Naive thymus-derived CD4-positive, alpha-beta T cell (primary cell): ENCODE results near the gene ACP6. TPM values are rescaled to one million over a fixed set of nuclear protein-coding genes. Genes with fewer than 3 reads are reported as not detected.

Experiments
- ATAC-seq: fragments of 150-1000 bp; cut with Tn5 transposase; 2 replicates; pipeline ENCODE4 v1.10.0; 2021; ENCODE audit warnings: mild to moderate bottlenecking, moderate library complexity
- CTCF ChIA-PET: fragments of 350-600 bp; sonication (Branson Sonifier 250); formaldehyde crosslinking; loops from one replicate; lab custom pipeline; 2021; ENCODE audit warnings: antibody characterized with exemption; lab: Charles Lee
- POLR2A ChIA-PET: fragments of 350-600 bp; sonication (Branson Sonifier 250); formaldehyde crosslinking; loops from one replicate; lab custom pipeline; 2021; ENCODE audit warnings: antibody characterized with exemption, inconsistent platforms; lab: Charles Lee
- DNase-seq, 9 donors: peaks; one replicate each; pipeline versions ENCODE4 v3.0.0 to v3.0.0-alpha.2; 2020 to 2022; ENCODE audit warnings: mixed read lengths in 1 of 9
- H3K27ac ChIP-seq: one replicate; pipeline ENCODE4 v1.7.0; 2013; ENCODE audit warnings: mild to moderate bottlenecking, low read depth, low read length, moderate library complexity
- H3K27me3 ChIP-seq, 2 donors: one replicate each; pipeline ENCODE4 v1.7.0; 2013; ENCODE audit warnings: low read length in 2 of 2, mild to moderate bottlenecking in 2 of 2, moderate library complexity in 2 of 2; ENCODE audit not compliant: control insufficient read depth in 2 of 2, insufficient read depth in 2 of 2
- H3K36me3 ChIP-seq, 3 experiments: 1 replicate in 2 of 3; 2 replicates in 1 of 3; pipeline ENCODE4 v1.7.0; 2013; ENCODE audit warnings: low read length in 3 of 3, mild to moderate bottlenecking in 3 of 3, moderate library complexity in 1 of 3; ENCODE audit not compliant: insufficient read depth in 3 of 3, control insufficient read depth in 2 of 3
- H3K4me1 ChIP-seq, 2 donors: one replicate each; pipeline ENCODE4 v1.7.0; 2013; ENCODE audit warnings: low read length in 2 of 2, mild to moderate bottlenecking in 2 of 2, moderate library complexity in 1 of 2; ENCODE audit not compliant: control insufficient read depth in 2 of 2, insufficient read depth in 2 of 2
- H3K4me3 ChIP-seq: 2 replicates; pipeline ENCODE4 v1.7.0; 2013; ENCODE audit warnings: mild to moderate bottlenecking, low read length
- H3K9me3 ChIP-seq, 3 experiments: 1 replicate in 2 of 3; 2 replicates in 1 of 3; pipeline ENCODE4 v1.7.0; 2013; ENCODE audit warnings: low read length in 3 of 3; ENCODE audit not compliant: control insufficient read depth in 2 of 3
- H3K27ac Mint-ChIP-seq, 9 donors: one replicate each; pipeline ENCODE4 v1.8.0; 2020 to 2022; ENCODE audit warnings: mixed read lengths in 9 of 9, mild to moderate bottlenecking in 8 of 9, moderate library complexity in 5 of 9, inconsistent platforms in 2 of 9
- H3K27me3 Mint-ChIP-seq, 5 donors: one replicate each; pipeline ENCODE4 v1.8.0; 2021 to 2022; ENCODE audit warnings: mixed read lengths in 5 of 5, mild to moderate bottlenecking in 1 of 5
- H3K36me3 Mint-ChIP-seq, 5 donors: one replicate each; pipeline ENCODE4 v1.8.0; 2020 to 2022; ENCODE audit warnings: mixed read lengths in 5 of 5, mild to moderate bottlenecking in 3 of 5, inconsistent platforms in 1 of 5
- H3K4me1 Mint-ChIP-seq, 7 donors: one replicate each; pipeline ENCODE4 v1.8.0; 2020 to 2022; ENCODE audit warnings: mixed read lengths in 7 of 7, mild to moderate bottlenecking in 3 of 7, inconsistent platforms in 1 of 7
- H3K4me3 Mint-ChIP-seq, 10 donors: one replicate each; pipeline ENCODE4 v1.8.0; 2020 to 2022; ENCODE audit warnings: mild to moderate bottlenecking in 10 of 10, mixed read lengths in 10 of 10, moderate library complexity in 6 of 10, inconsistent platforms in 2 of 10
- H3K9me3 Mint-ChIP-seq, 11 donors: one replicate each; pipeline ENCODE4 v1.8.0; 2020 to 2022; ENCODE audit warnings: mixed read lengths in 11 of 11, mild to moderate bottlenecking in 4 of 11, inconsistent platforms in 1 of 11, moderate library complexity in 1 of 11
- intact Hi-C, 2 donors: fragments of 100-400 bp; cut with micrococcal nuclease; formaldehyde crosslinking; loops; one replicate each; pipeline ENCODE4 v1.15.1; 2023
- polyA plus RNA-seq, 2 donors: library from polyadenylated mRNA; unstranded; fragments of 300-500 nt; fragmentation: Illumina TruSeq; gene quantifications; one replicate each; pipeline ENCODE4 v1.2.3, GENCODE V29; 2021
- total RNA-seq, 6 experiments: library from RNA in 5 of 6; stranded (reverse) in 5 of 6; gene quantifications; 1 replicate in 5 of 6; 2 replicates in 1 of 6; pipeline ENCODE4 v1.2.3 and lab custom pipeline; 2021 to 2026

Gene ACP6
- 10 to 100 TPM; 10.3 to 22.4 (median 16.6) TPM for total RNA-seq
- 10 to 100 TPM in 1 of 2 donors, 1 to 10 TPM in 1; 7.5 to 16.4 TPM for polyA plus RNA-seq
- 9.8 reads per million, percentile 35 among the genes with 10 or more reads in this experiment for total RNA-seq (lab: John Stamatoyannopoulos, UW)

DNA sequence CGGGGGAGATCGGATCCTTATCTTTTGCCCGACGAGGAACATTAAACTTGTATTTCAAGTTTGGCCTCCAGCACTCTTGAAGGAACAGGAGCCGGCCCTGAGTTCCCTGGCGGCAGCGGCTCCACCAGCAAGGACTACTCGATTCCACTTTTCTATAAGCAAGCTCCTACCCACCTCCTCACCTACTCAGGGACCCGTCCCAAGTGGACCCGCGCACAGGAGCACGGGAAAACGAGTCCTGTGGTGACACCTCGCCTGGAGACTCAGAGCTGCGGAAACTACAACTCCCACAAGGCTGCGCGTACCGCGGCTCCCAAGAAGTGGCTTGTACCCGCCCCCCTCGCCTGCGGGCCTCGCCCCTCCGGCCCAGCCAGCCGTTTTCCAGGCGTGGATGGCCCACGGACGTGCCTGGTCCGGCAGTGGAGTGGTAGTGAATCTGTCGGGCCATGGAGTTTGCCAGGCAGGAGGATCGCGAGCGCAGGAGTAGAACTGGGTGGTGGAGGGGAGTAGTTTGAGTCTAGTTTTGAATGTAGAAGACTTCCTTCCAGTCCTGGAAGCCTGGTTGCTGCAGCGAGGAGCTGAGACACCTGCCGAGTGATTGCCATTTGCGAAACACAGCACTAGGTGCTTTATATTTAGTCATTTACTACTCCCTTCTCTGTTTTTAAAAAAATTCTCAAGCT, at the start of gene ACP6:
Gene ACP6 (minus strand): TSS at position 206 of the 683 bp plus-strand sequence. CDS start 476 bp downstream, outside the sequence.
- Histone ChIP-seq H3K4me3 (peak within 1 kb of the TSS; percentile 78), H3K27ac (peak within 1 kb of the TSS; percentile 69), H3K36me3 (peaks cover 0 to 11% (median 0%) of the 10 kb centered on the region in 3 experiments), H3K27me3 (no peaks in the 10 kb centered on the region), H3K4me1 (peaks cover 0 to 7% of the 10 kb centered on the region in 2 donors), H3K9me3 (no peaks in the 10 kb centered on the region)
- Mint-ChIP-seq H3K9me3 (peaks cover 0 to 1% (median 0%) of the 10 kb centered on the region in 11 donors), H3K4me1 (peaks cover 15 to 38% (median 29%) of the 10 kb centered on the region in 7 donors), H3K36me3 (peaks cover 0 to 5% (median 2%) of the 10 kb centered on the region in 5 donors), H3K27ac (peak within 1 kb of the TSS; percentile 83 to 94 (median 89)), H3K27me3 (peaks cover 0 to 27% (median 11%) of the 10 kb centered on the region in 5 donors), H3K4me3 (peak within 1 kb of the TSS; percentile 93 to 98 (median 97))
- POLR2A ChIA-PET, result interaction anchor here (0.6 to 1.2 kb wide), 5 partner anchors 9 to 129 kb away, joined by 3 to 4 read pairs (median 3); partner anchors contain the start of gene BCL9
- intact Hi-C loops, result loop anchor here (1.0 to 2.0 kb wide), 9 partner anchors 22 to 498 kb away; partner anchors contain the start of genes BCL9 (in 1 of the 2) and PRKAB2 (in 1 of the 2)
- peak; percentile 61 to 86 (median 82) for DNase-seq
- peak; percentile 98 for ATAC-seq
- CTCF ChIA-PET, result interaction anchor here (1.0 kb wide), 1 partner anchor 29 kb away, joined by 4 read pairs; no protein-coding TSS in a partner anchor

GRCh38 chr1:147719711-147720225, 49.4 kb upstream of the ACP6 start:
- peaks cover 0 to 8% (median 0%) of the 10 kb centered on the region in 3 experiments for H3K9me3 ChIP-seq
- no peak for DNase-seq
- POLR2A ChIA-PET, result no interaction called here
- Mint-ChIP-seq H3K36me3 (peaks cover 0 to 4% (median 0%) of the 10 kb centered on the region in 5 donors), H3K9me3 (peaks cover 0 to 11% (median 3%) of the 10 kb centered on the region in 11 donors), H3K27me3 (peaks cover 15 to 32% (median 23%) of the 10 kb centered on the region in 5 donors), H3K4me3 (no peak overlapping the region), H3K27ac (no peak overlapping the region), H3K4me1 (peaks cover 2 to 10% (median 5%) of the 10 kb centered on the region in 7 donors)
- no peak overlapping the region for H3K27ac ChIP-seq
- no peaks in the 10 kb centered on the region for H3K27me3 ChIP-seq
- ATAC-seq, result no peak
- H3K4me3 ChIP-seq, result no peak overlapping the region
- H3K4me1 ChIP-seq, result peaks cover 0 to 5% of the 10 kb centered on the region in 2 donors
- intact Hi-C loops, result no loop called here
- CTCF ChIA-PET, result no interaction called here
- no peaks in the 10 kb centered on the region for H3K36me3 ChIP-seq

- CTCF ChIA-PET, result no interaction called here
- Mint-ChIP-seq H3K27ac (no peak overlapping the region), H3K4me1 (peaks cover 2 to 10% (median 5%) of the 10 kb centered on the region in 7 donors), H3K36me3 (peaks cover 0 to 4% (median 0%) of the 10 kb centered on the region in 5 donors), H3K27me3 (peaks cover 21 to 32% (median 28%) of the 10 kb centered on the region in 5 donors), H3K9me3 (peaks cover 0 to 11% (median 3%) of the 10 kb centered on the region in 11 donors), H3K4me3 (no peak overlapping the region)
- Histone ChIP-seq H3K9me3 (peaks cover 0 to 8% (median 0%) of the 10 kb centered on the region in 3 experiments), H3K4me1 (peaks cover 0 to 5% of the 10 kb centered on the region in 2 donors), H3K27me3 (no peaks in the 10 kb centered on the region), H3K4me3 (no peak overlapping the region), H3K36me3 (no peaks in the 10 kb centered on the region), H3K27ac (no peak overlapping the region)
- intact Hi-C loops, result no loop called here
- POLR2A ChIA-PET, result no interaction called here
- no peak for DNase-seq
- ATAC-seq, result no peak
These were observed 48.8 kb upstream of the ACP6 start for GRCh38 chr1:147719029-147719698.

DNA sequence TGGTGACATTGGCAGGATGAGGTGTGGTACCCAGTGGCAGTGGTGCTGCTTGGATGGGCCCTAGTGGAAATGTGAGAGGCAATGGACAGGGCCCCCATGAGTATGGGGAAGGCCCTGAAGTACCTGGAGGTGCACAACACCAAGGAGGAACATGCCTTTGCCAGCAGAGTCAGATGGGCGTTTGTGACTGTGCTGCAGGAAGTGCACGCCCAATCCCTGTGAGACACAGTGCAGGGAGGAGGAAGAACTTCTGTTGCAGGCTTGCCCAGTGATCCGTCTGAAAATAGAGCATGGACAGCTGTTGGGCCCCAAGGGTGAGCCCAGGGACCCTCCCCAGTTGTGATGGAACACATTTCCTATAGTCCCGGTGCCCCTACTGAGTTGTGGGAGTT, 47.4 kb upstream of the ACP6 start:
- Histone ChIP-seq H3K4me1 (peaks cover 0 to 5% of the 10 kb centered on the region in 2 donors), H3K27ac (no peak overlapping the region), H3K27me3 (no peaks in the 10 kb centered on the region), H3K4me3 (no peak overlapping the region), H3K9me3 (peaks cover 0 to 8% (median 0%) of the 10 kb centered on the region in 3 experiments), H3K36me3 (no peaks in the 10 kb centered on the region)
- ATAC-seq, result peak; percentile 65
- CTCF ChIA-PET, result no interaction called here
- DNase-seq, result no peak
- intact Hi-C loops, result no loop called here
- H3K4me3 Mint-ChIP-seq, result peak overlapping the region in 1 of 10 donors; percentile 35
- H3K36me3 Mint-ChIP-seq, result peaks cover 0 to 4% (median 0%) of the 10 kb centered on the region in 5 donors
- H3K9me3 Mint-ChIP-seq, result peaks cover 0 to 11% (median 3%) of the 10 kb centered on the region in 11 donors
- peaks cover 2 to 10% (median 5%) of the 10 kb centered on the region in 7 donors for H3K4me1 Mint-ChIP-seq
- H3K27me3 Mint-ChIP-seq, result peaks cover 12 to 34% (median 26%) of the 10 kb centered on the region in 5 donors
- H3K27ac Mint-ChIP-seq, result peak overlapping the region in 1 of 9 donors; percentile 81
- POLR2A ChIA-PET, result no interaction called here

- Histone ChIP-seq H3K36me3 (no peaks in the 10 kb centered on the region), H3K4me3 (no peak overlapping the region), H3K27ac (no peak overlapping the region), H3K27me3 (no peaks in the 10 kb centered on the region), H3K9me3 (peaks cover 0 to 8% (median 0%) of the 10 kb centered on the region in 3 experiments), H3K4me1 (peaks cover 0 to 5% of the 10 kb centered on the region in 2 donors)
- ChIA-PET CTCF (no interaction called here), POLR2A (no interaction called here)
- intact Hi-C loops, result no loop called here
- Mint-ChIP-seq H3K9me3 (peaks cover 0 to 11% (median 3%) of the 10 kb centered on the region in 11 donors), H3K4me1 (peaks cover 2 to 10% (median 5%) of the 10 kb centered on the region in 7 donors), H3K36me3 (peaks cover 0 to 4% (median 0%) of the 10 kb centered on the region in 5 donors), H3K4me3 (peak overlapping the region in 1 of 10 donors; percentile 13), H3K27me3 (peaks cover 16 to 37% (median 24%) of the 10 kb centered on the region in 5 donors), H3K27ac (peak overlapping the region in 3 of 9 donors; percentile 5 to 81 (median 13))
- ATAC-seq (no peak), DNase-seq (no peak)
These were observed 46.9 kb upstream of the ACP6 start for GRCh38 chr1:147717051-147717705.

DNA sequence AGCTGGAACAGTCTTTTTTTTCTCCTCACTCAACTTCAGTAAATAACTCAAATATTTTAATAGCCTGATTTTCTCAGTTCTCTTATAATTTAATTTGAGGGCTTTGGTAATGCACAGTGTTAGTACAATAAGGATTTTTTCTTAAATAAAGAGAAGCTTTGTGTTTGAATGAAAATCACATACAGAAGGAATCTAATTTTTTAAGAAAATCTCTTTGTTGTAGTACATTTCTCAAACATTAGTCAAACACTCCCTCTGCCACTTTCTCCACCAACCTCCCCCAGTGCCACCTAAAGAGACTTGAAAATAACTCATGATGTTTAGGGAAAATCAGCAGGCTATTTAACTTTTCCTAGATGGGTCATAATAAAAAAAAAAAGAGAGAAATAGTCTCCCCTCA, 42.3 kb upstream of the ACP6 start:
- POLR2A ChIA-PET, result no interaction called here
- no peak for DNase-seq
- no peaks in the 10 kb centered on the region for H3K9me3 ChIP-seq
- Mint-ChIP-seq H3K36me3 (no peaks in the 10 kb centered on the region), H3K9me3 (peaks cover 0 to 3% (median 0%) of the 10 kb centered on the region in 11 donors), H3K4me3 (no peak overlapping the region), H3K27me3 (peaks cover 20 to 46% (median 37%) of the 10 kb centered on the region in 5 donors), H3K4me1 (peaks cover 0 to 7% (median 5%) of the 10 kb centered on the region in 7 donors), H3K27ac (peak overlapping the region in 1 of 9 donors; percentile 75)
- CTCF ChIA-PET, result no interaction called here
- intact Hi-C loops, result no loop called here
- H3K36me3 ChIP-seq, result no peaks in the 10 kb centered on the region
- H3K4me3 ChIP-seq, result no peak overlapping the region
- H3K27ac ChIP-seq, result no peak overlapping the region
- no peak for ATAC-seq
- H3K27me3 ChIP-seq, result no peaks in the 10 kb centered on the region
- peaks cover 0 to 2% of the 10 kb centered on the region in 2 donors for H3K4me1 ChIP-seq
